Keratinocyte (primary cell): Measurements from ENCODE around the gene PDXDC1. TPM values are rescaled to one million over a fixed set of nuclear protein-coding genes. Genes with fewer than 3 reads are reported as not detected.
"Not testable (repeated sequence)": the region's sequence is repeated elsewhere in the genome, so short reads cannot be mapped to it uniquely, and the experiment has no call there.

Experiments
- DNase-seq: peaks from one replicate; pipeline ENCODE4 v3.0.0-alpha.2; 2011; ENCODE audit warnings: low read depth, missing footprints, low spot score
- FAIRE-seq: peaks from 2 replicates; lab custom pipeline; 2011; peaks lifted over from hg19 to GRCh38; lab: Jason Lieb, UNC
- H2AFZ ChIP-seq: 2 replicates; pipeline ENCODE4 v1.6.0; 2012; ENCODE audit warnings: low read length, control low read depth, inconsistent platforms; ENCODE audit not compliant: control insufficient read depth
- H3K27ac ChIP-seq: 2 replicates; pipeline ENCODE4 v1.5.1; 2011; ENCODE audit warnings: low read length; ENCODE audit not compliant: control insufficient read depth, insufficient read depth
- H3K27me3 ChIP-seq: 3 replicates; pipeline ENCODE4 v1.6.0; 2011; ENCODE audit warnings: low read length; ENCODE audit not compliant: control insufficient read depth, insufficient read depth; ENCODE audit errors: extremely low read depth
- H3K36me3 ChIP-seq, 2 experiments: 2 replicates in 1 of 2; 3 replicates in 1 of 2; pipeline ENCODE4 v1.5.1; 2011; ENCODE audit warnings: low read length in 2 of 2, mild to moderate bottlenecking in 1 of 2; ENCODE audit not compliant: control insufficient read depth in 2 of 2, insufficient read depth in 2 of 2; ENCODE audit errors: extremely low read depth in 1 of 2
- H3K4me1 ChIP-seq: 3 replicates; pipeline ENCODE4 v1.5.1; 2011; ENCODE audit warnings: low read length; ENCODE audit not compliant: control insufficient read depth, insufficient read depth; ENCODE audit errors: extremely low read depth
- H3K4me2 ChIP-seq: 3 replicates; pipeline ENCODE4 v1.6.0; 2011; ENCODE audit warnings: low read depth, low read length; ENCODE audit not compliant: control insufficient read depth, insufficient read depth; ENCODE audit errors: extremely low read depth
- H3K4me3 ChIP-seq, 3 experiments: fragments of 200-600 bp in 1 of 3; sonication (generic) in 1 of 3; 2 replicates in 2 of 3; 3 replicates in 1 of 3; pipeline ENCODE4 v1.5.1; 2011 to 2016; ENCODE audit warnings: low read length in 3 of 3, mild to moderate bottlenecking in 3 of 3, control low read depth in 2 of 3, inconsistent platforms in 1 of 3, low read depth in 1 of 3, mixed read lengths in 1 of 3, mixed run types in 1 of 3, moderate library complexity in 1 of 3; ENCODE audit not compliant: control insufficient read depth in 2 of 3, insufficient read depth in 2 of 3; ENCODE audit errors: extremely low read depth in 1 of 3
- H3K79me2 ChIP-seq: 2 replicates; pipeline ENCODE4 v1.6.0; 2012; ENCODE audit warnings: low read length; ENCODE audit not compliant: control insufficient read depth, insufficient read depth
- H3K9ac ChIP-seq: 3 replicates; pipeline ENCODE4 v1.6.0; 2011; ENCODE audit warnings: low read length; ENCODE audit not compliant: control insufficient read depth, insufficient read depth; ENCODE audit errors: extremely low read depth
- H3K9me1 ChIP-seq: 3 replicates; pipeline ENCODE4 v1.6.0; 2011; ENCODE audit warnings: low read length; ENCODE audit not compliant: control insufficient read depth, insufficient read depth; ENCODE audit errors: extremely low read depth
- H3K9me3 ChIP-seq: 2 replicates; pipeline ENCODE4 v1.5.1; 2012; ENCODE audit warnings: low read depth, low read length; ENCODE audit not compliant: control insufficient read depth
- H4K20me1 ChIP-seq: 3 replicates; pipeline ENCODE4 v1.6.0; 2011; ENCODE audit warnings: low read length; ENCODE audit not compliant: control insufficient read depth, insufficient read depth; ENCODE audit errors: extremely low read depth
- dilution Hi-C: fragments of 300-500 bp; cut with MboI; formaldehyde crosslinking; loops from one replicate; pipeline ENCODE4 v1.7.0; 2020; ENCODE audit warnings: low sequenced_read_pairs; ENCODE audit not compliant: extremely low pct_ligation_motif_present
- polyA plus RNA-seq, 5 experiments: library from polyadenylated mRNA; depleted of rRNA in 3 of 5; stranded (reverse) in 3 of 5; stranded (forward) in 1 of 5; unstranded in 1 of 5; fragments of >200 nt; gene quantifications; 1 replicate in 1 of 5; 2 replicates in 3 of 5; 3 replicates in 1 of 5; pipeline versions ENCODE4 v1.2.1 to v1.2.3, GENCODE V29; 2011 to 2012; ENCODE audit warnings: missing spikeins in 2 of 5, low read depth in 1 of 5, low replicate concordance in 1 of 5

The PDXDC1 gene
- polyA plus RNA-seq, 1 donor (not counting 4 experiments of a cell fraction or from before 2014, with no cell fraction given) = 70.7 TPM

DNA sequence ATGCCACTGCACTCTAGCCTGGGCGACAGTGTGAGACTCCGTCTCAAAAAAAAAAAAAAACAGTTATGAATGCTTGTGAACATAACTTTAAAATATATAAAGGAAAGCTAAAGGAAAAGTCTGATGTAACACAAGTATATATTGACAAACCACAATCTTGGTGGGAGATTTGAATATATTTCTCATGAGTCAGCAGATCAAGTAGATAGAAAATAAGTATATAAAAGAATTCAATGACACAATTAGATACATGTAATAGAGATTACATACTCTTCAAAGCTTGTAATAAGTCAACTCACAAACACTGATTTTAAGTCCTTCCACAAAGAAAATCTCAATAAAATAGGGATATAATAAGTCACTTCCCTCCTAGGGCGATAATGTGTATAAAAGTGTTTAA, 40.8 kb downstream of the PDXDC1 start:
- dilution Hi-C loops, H3K9me3 ChIP-seq, H3K9ac ChIP-seq, FAIRE-seq, H3K4me1 ChIP-seq, H2AFZ ChIP-seq, H3K79me2 ChIP-seq, H4K20me1 ChIP-seq, H3K27me3 ChIP-seq, DNase-seq, H3K9me1 ChIP-seq, H3K4me3 ChIP-seq, H3K27ac ChIP-seq, H3K4me2 ChIP-seq: not testable (repeated sequence)
- H3K36me3 ChIP-seq = peaks cover 14 to 18% of the 10 kb centered on the region in 2 experiments

DNA sequence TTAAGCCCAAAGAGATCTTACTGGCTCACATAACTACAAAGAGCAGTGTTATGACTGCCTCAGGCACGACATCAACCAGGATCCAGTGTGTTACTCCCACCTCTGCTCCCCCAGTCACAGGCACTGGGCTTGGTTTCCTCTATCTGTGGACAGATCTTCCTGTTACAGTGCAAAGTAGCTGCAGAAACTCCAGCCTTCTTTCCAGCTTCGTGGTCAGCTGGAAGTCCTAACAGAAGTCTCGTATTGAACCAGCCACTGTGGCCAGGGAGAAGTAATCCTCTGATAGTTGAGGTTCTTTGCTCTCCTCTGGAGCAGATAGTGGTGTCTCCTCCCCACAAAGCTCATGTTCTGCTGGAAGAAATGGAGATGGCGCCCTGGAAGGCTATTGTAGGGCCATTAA, 41.5 kb downstream of the PDXDC1 start:
- FAIRE-seq, H3K79me2 ChIP-seq, H3K9me3 ChIP-seq, DNase-seq, H3K27me3 ChIP-seq, H3K27ac ChIP-seq, H4K20me1 ChIP-seq, H3K4me1 ChIP-seq, H3K4me2 ChIP-seq, H3K9ac ChIP-seq, dilution Hi-C loops, H3K4me3 ChIP-seq, H3K9me1 ChIP-seq, H2AFZ ChIP-seq: not testable (repeated sequence)
- peaks cover 14 to 20% of the 10 kb centered on the region in 2 experiments for H3K36me3 ChIP-seq

DNA sequence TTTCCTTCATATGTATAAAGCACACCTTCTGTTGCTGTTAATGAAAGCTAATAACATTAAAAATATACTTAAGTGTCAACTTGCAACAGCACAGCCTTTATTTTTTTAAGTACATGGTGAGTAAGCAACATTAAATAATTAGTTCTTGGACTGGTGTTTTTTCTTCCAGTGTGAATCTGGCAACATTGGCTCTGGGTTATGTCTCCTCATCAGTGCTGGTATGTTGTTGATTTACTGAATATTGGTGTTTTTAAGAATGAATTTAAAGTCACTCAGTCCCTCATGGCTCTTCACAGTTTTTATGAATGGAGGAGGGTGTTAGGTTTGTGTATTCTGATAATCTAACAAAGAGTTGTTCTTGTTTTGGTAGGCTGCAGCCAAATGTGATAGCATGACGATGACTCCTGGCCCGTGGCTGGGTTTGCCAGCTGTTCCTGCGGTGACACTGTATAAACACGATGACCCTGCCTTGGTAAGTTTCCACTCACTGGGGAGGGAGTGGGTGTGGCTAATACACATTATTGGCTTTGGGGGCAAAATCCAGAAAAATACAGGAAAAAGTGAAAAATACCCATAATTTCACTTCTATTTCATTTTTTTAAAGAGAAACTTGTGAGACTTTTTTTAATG, 42.2 kb downstream of the PDXDC1 start:
- H3K4me3 ChIP-seq, H3K27ac ChIP-seq, H4K20me1 ChIP-seq, FAIRE-seq, H3K9me3 ChIP-seq, H3K4me1 ChIP-seq, H3K4me2 ChIP-seq, H2AFZ ChIP-seq, H3K9me1 ChIP-seq, H3K9ac ChIP-seq, dilution Hi-C loops, H3K27me3 ChIP-seq, H3K79me2 ChIP-seq, DNase-seq: not testable (repeated sequence)
- H3K36me3 ChIP-seq = peaks cover 14 to 24% of the 10 kb centered on the region in 2 experiments

DNA sequence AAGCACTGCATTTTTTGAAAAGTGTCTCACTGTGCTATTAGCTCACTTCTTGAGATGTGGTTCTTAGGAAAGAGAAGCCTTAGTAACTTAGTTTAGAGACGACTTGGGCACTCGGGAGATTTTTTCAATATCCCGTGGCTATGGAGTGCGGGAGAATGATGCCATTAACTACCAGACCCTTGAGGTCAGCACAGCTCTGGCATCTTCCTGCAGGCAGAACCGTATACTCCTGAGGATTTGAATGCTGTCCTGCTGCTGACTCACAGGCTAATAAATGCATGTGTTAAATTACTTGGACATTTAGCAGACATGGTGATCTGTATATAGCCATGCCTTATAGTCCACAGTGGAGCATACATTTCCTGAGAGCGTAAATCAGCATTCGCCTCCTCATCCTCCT, 46.6 kb downstream of the PDXDC1 start:
- H3K27me3 ChIP-seq, H3K4me3 ChIP-seq, FAIRE-seq, H3K9me3 ChIP-seq, H3K79me2 ChIP-seq, H2AFZ ChIP-seq, dilution Hi-C loops, H4K20me1 ChIP-seq, H3K4me2 ChIP-seq, H3K27ac ChIP-seq, DNase-seq, H3K9ac ChIP-seq, H3K4me1 ChIP-seq, H3K9me1 ChIP-seq: not testable (repeated sequence)
- H3K36me3 ChIP-seq = peaks cover 18 to 24% of the 10 kb centered on the region in 2 experiments
